GM12892 (cell line): ENCODE results near the gene EFCAB5.
"Not testable (repeated sequence)": the region's sequence is repeated elsewhere in the genome, so short reads cannot be mapped to it uniquely, and the experiment has no call there.

Experiments used
- POLR2A ChIP-seq: IDR thresholded peaks from 2 replicates; pipeline ENCODE4 v1.6.1; 2011; ENCODE audit warnings: low read depth, low read length, control low read depth
- POLR2AphosphoS5 ChIP-seq: IDR thresholded peaks from 2 replicates; pipeline ENCODE4 v1.6.1; 2011; ENCODE audit warnings: low read depth, low read length, control low read depth

DNA sequence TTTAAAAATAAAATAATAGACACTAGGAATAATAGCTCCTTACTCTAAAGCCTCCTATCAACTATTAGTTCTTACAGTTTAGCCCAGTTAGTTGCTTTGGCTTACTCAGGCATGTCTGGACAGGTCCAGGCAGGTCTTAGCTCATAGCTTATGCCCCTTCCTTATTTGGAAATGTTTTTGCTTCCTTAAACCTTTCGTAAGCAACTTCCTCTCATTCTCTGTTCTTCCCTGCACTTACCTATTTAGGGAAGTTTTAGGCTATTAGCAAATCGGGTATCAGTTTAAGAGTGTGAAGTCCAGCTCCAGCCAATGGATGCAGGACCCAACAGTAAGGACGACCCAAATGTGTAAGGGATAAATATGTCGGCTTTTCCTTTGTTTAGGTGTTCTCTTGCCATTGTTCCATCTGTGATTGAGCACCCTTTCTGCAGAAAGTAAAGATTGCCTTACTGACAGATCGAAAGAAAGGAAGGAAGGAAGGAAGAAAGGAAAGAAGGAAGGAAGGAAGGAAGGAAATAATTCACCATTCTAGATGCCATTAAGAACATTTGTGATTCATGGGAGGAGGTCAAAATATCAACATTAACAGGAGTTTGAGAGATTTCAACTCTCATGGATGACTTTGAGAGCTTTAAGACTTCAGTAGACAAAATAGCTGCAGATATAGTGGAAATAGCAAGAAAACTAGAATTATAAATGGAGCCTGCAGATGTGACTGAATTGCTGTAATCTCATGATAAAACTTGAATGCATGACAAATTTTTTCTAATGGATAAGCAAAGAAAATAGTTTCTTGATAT lies 99.5 kb downstream of the EFCAB5 start:
- TF ChIP-seq POLR2AphosphoS5, POLR2A: not testable (repeated sequence)
